SU-DHL-6 (cell line): ENCODE results near the gene ZNF283.

Source experiments
- EZH2phosphoT487 ChIP-seq: fragments of 200-600 bp; sonication (generic), shearing (Covaris generic); conservative IDR thresholded peaks from 2 replicates; pipeline ENCODE4 v1.6.1; 2018; ENCODE audit warnings: mild to moderate bottlenecking, antibody characterized with exemption, low read length, moderate library complexity, mixed read lengths
- TF ChIP-seq, protein P1 (sequence below): fragments of 200-600 bp; sonication (generic); IDR thresholded peaks from one replicate; pipeline ENCODE4 v1.5.1; 2017; ENCODE audit warnings: antibody characterized with exemption, mild to moderate bottlenecking, low read length, moderate library complexity; ENCODE audit not compliant: insufficient read depth, poor library complexity, severe bottlenecking

DNA sequence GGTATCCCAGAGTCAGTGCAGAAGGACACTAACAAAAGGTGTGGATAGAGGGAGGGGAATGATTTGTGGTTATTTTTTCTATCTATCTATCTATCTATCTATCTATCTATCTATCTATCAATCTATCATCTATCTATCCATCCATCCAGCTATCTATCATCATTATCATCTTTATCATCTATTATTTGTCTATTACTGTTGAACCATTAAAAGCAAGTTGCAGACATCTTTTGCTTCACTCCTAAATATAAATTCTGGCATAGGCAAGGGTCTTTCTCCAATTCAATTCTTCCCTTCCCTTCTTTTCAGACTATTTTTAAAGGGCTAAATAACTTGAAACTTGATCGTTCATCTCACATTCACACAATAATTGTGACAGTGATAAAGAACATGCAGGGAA, 14.9 kb upstream of the ZNF283 start:
- TF ChIP-seq, protein P1, sequence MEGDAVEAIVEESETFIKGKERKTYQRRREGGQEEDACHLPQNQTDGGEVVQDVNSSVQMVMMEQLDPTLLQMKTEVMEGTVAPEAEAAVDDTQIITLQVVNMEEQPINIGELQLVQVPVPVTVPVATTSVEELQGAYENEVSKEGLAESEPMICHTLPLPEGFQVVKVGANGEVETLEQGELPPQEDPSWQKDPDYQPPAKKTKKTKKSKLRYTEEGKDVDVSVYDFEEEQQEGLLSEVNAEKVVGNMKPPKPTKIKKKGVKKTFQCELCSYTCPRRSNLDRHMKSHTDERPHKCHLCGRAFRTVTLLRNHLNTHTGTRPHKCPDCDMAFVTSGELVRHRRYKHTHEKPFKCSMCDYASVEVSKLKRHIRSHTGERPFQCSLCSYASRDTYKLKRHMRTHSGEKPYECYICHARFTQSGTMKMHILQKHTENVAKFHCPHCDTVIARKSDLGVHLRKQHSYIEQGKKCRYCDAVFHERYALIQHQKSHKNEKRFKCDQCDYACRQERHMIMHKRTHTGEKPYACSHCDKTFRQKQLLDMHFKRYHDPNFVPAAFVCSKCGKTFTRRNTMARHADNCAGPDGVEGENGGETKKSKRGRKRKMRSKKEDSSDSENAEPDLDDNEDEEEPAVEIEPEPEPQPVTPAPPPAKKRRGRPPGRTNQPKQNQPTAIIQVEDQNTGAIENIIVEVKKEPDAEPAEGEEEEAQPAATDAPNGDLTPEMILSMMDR, result no peak
- TF ChIP-seq EZH2phosphoT487, result no peak
